ENCODE results near the gene HLA-B.
"Not testable (repeated sequence)": the region's sequence is repeated elsewhere in the genome, so short reads cannot be mapped to it uniquely, and the experiment has no call there.

The HLA-B gene

GRCh38 chr6:31383149-31383548 lies 26.2 kb upstream of the HLA-B start:
- DNase-seq (ENCODE audit: low read depth in 2 of 2) = no peak

- no peak for DNase-seq (ENCODE audit: low read depth in 2 of 2)
Measured at GRCh38 chr6:31381666-31382065, 24.7 kb upstream of the HLA-B start.

DNA sequence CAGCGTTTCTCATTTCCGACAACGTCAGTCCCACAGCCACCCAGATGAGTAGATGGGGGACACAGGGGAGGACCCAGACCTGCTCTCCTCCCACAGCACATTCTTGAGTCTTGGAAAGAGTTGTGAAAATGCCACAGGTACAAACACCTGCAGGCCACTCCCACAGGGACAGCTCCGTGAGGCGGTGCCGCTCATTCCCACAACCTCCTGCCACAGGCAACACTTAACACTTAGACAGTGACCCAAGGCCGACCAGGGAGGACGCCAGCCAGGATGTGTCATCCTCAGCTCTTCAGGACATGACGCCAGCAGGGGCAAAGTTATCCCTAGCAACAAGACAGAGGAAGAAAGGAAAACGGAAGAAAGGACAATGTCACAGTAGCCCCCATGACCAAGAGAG lies 22.9 kb upstream of the HLA-B start:
- no peak for DNase-seq (ENCODE audit: low read depth in 2 of 2)

DNA sequence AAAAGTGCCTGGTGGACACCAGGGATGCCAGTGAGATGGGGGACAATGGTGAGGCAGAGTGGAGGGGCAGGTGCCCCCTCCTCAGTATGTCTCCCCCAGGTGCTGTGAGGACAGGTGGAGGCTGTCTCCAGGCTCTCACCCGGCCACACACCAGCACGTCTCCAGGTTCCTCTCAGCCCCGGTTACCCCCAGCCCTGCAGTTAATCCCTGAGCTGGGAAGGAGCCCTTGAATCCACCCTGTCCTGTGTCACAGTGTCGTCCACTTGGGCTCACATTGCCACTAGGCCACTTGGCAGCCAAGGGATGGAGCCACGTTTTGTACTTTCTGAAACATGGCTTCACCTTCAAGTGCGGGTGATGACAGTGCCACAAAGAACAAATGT lies 21.7 kb upstream of the HLA-B start:
- no peak for DNase-seq (ENCODE audit: low read depth in 2 of 2)

GRCh38 chr6:31378062-31378720 lies 21.2 kb upstream of the HLA-B start:
- no peak for DNase-seq (ENCODE audit: low read depth in 2 of 2)

GRCh38 chr6:31377029-31377428 lies 20.1 kb upstream of the HLA-B start:
- DNase-seq (ENCODE audit: low read depth in 2 of 2) = no peak

DNA sequence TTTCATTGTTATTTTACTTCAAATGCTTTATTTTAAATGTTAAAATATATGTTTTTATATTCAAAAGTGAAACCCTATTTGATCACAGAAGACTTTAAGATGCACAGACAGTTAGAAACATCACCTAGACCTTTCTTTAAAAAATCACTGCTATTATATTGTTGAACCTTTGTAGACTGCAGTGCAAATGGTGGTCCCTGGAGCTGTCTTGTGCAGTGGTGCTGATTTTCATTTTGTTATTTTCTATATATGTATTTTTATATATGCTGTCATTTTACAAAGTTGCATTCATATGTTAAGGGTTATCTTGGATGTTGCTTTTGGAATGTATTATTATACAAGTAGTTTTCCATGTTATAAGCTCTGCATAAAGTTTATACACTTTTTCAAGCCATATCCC lies 18.7 kb upstream of the HLA-B start:
- DNase-seq (ENCODE audit: low read depth in 2 of 2) = no peak

DNA sequence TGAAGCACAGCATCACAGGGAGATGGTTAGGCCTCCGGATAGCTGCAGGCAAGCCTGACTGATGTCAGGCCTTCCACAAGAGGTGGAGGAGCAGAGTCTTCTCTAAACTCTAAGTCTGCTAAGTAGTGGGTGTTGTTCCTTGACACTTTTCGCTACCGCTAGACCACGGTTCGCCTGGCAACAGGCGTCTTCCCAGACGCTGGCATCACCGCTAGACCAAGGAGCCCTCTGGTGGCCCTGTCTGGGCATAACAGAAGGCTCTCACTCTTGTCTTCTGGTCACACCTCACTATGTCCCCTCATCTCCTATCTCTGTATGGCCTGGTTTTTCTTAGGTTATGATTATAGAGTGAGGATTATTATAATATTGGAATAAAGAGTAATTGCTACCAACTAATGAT lies 17.1 kb upstream of the HLA-B start:
- not testable (repeated sequence) for DNase-seq (ENCODE audit: low read depth in 2 of 2)

GRCh38 chr6:31368461-31368860 lies 11.5 kb upstream of the HLA-B start:
- DNase-seq (ENCODE audit: low read depth in 2 of 2) = no peak

DNA sequence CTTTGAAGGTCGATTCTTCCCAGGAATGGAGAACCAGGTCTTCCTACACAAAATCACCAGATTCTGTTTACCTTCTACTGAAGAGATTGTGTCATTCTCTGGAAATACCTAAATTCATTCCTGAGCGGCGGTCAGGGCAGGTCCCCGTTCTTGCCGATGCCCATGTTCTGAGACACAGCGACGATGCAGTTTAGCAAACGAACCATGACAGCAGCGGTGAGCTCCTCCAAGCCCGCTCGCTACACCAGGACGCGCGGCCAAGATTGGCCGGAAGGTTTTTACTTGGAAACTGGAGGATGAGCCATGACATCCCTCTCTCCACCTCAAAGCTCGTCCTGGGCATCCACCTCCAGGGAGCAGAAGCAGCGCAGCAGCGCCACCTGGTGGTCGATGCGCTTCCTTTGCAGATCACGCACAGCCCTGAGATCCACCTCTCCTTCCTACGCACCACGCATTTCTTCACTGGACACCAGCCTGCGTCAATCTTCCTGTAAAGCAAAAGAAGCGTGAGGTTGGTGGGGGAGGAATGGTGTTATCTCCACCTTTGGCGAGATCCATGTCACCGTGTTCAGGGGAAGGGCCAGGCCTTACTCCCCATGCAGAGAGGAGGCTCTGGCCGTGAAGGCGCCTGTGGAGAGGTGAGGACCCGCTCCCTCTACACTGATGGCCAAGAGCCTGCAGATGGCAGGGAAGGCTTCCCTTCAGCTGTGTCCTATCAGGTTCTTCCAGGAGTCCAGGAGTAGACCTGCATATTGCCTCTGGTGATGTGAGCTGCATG lies 9.9 kb upstream of the HLA-B start:
- peak; percentile 78 to 79 for DNase-seq (ENCODE audit: low read depth in 2 of 2)

DNA sequence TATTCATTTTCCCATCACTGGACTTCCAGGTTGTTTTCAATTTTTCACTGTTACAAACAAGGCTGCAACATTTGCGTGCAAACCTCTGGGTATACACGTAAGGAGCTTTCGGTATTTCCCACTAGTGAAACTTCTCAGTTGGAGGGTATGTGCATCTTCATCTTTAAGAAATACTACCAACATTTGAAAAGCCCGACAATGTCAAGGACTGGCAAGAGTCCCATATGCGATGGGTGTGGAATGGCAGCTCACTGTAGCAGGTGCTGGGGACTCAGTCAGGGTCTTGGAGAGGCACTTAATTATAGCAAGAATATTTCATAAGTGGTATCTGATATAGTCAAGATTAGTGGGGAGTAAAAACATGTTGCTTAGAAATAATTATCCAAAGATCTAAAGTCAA lies 8.9 kb upstream of the HLA-B start:
- DNase-seq (ENCODE audit: low read depth in 2 of 2) = no peak

- DNase-seq (ENCODE audit: low read depth in 2 of 2) = no peak
Measured at GRCh38 chr6:31363811-31364210, 6.8 kb upstream of the HLA-B start.

GRCh38 chr6:31362751-31363150 lies 5.8 kb upstream of the HLA-B start:
- no peak for DNase-seq (ENCODE audit: low read depth in 2 of 2)

DNA sequence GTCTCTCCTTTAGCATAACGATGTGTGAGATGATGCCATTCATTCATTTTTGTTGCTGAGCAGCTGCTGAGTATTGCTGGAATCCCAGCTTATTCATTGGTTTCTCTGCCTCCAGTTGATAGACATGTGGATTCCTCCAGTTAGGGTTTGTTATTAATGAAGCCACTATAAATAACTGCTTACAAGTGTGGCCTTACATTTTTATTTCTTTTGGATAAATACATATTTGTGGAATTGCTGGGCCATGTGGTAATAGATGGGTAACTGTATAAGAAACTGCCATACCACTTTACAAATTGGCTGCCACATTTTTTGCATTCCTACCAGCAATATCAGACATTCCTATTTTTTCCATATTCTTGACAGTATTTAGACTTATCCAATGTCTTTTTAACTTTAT lies 2.6 kb upstream of the HLA-B start:
- DNase-seq (ENCODE audit: low read depth in 2 of 2) = no peak

DNA sequence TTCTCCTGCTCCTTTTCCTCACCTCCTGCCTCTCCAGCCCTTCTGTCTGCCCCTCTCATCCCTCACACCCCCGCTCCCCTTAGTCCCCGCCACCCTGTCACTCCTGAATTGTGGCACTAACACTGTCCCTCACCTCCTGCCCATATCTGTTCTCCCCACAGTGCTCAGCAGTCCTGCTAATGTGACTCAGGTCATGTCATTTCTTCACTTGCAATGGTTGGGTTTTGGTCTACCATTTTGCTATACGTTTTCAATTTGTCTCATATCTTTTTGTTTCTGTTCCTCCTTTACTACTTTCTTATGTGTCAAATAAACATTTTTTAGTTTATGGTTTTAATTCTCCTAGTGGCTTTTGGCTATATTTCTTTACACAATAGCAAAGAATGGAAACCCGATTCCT lies 1.3 kb upstream of the HLA-B start:
- DNase-seq (ENCODE audit: low read depth in 2 of 2) = no peak

GRCh38 chr6:31357886-31358285 lies 907 bp upstream of the HLA-B start:
- DNase-seq (ENCODE audit: low read depth in 2 of 2) = no peak

GRCh38 chr6:31356216-31356945 lies 598 bp downstream of the HLA-B start:
- DNase-seq (ENCODE audit: low read depth in 2 of 2) = no peak

GRCh38 chr6:31355583-31355948 lies 1.4 kb downstream of the HLA-B start:
- DNase-seq (ENCODE audit: low read depth in 2 of 2) = no peak

GRCh38 chr6:31354864-31355582 lies 2.0 kb downstream of the HLA-B start:
- DNase-seq (ENCODE audit: low read depth in 2 of 2) = no peak

- DNase-seq (ENCODE audit: low read depth in 2 of 2) = no peak
Measured at GRCh38 chr6:31354158-31354863, 2.7 kb downstream of the HLA-B start.

GRCh38 chr6:31353384-31353945 lies 3.5 kb downstream of the HLA-B start:
- DNase-seq (ENCODE audit: low read depth in 2 of 2) = no peak

Data from stimulated activated CD4-positive, alpha-beta T cell treated with anti-CD3 and anti-CD28 coated beads, Interleukin-15, amount 100 ng/mL, for 48 hours (primary cell).